HL-60/S4 (cell line): ENCODE measurements around the gene TMEM89.

Source experiments
- in situ Hi-C: fragments of 300-500 bp; cut with MboI; formaldehyde crosslinking; loops from 2 replicates; pipeline ENCODE4 v1.14.3; 2022; ENCODE audit warnings: low sequenced_read_pairs

The TMEM89 gene

GRCh38 chr3:48591886-48592518, 29.6 kb downstream of the TMEM89 start:
- in situ Hi-C loops = no loop called here

GRCh38 chr3:48591436-48591835, 30.1 kb downstream of the TMEM89 start:
- in situ Hi-C loops = no loop called here

- in situ Hi-C loops = no loop called here
Observed at GRCh38 chr3:48588230-48588629, 33.3 kb downstream of the TMEM89 start.

- in situ Hi-C loops = no loop called here
Observed at GRCh38 chr3:48587686-48588085, 33.9 kb downstream of the TMEM89 start.

GRCh38 chr3:48585411-48585810, 36.2 kb downstream of the TMEM89 start:
- in situ Hi-C loops = no loop called here

- in situ Hi-C loops = no loop called here
Observed at GRCh38 chr3:48584836-48585235, 36.7 kb downstream of the TMEM89 start.

GRCh38 chr3:48581621-48582481, 39.7 kb downstream of the TMEM89 start:
- in situ Hi-C loops = no loop called here

- in situ Hi-C loops = no loop called here
Observed at GRCh38 chr3:48576647-48577046, 44.9 kb downstream of the TMEM89 start.

- in situ Hi-C loops = no loop called here
Observed at GRCh38 chr3:48575366-48575765, 46.2 kb downstream of the TMEM89 start.

- in situ Hi-C loops = no loop called here
Observed at GRCh38 chr3:48573973-48574585, 47.5 kb downstream of the TMEM89 start.

GRCh38 chr3:48572517-48572916, 49.1 kb downstream of the TMEM89 start:
- in situ Hi-C loops = no loop called here

- in situ Hi-C loops = no loop called here
Observed at GRCh38 chr3:48571938-48572337, 49.6 kb downstream of the TMEM89 start.
